H9 (cell line): ENCODE data around the gene MFRP. TPM values are rescaled to one million over a fixed set of nuclear protein-coding genes. Genes with fewer than 3 reads are reported as not detected.

ENCODE experiments used
- DNase-seq: peaks from one replicate; pipeline ENCODE4 v3.0.0-alpha.2; 2017
- H2AFZ ChIP-seq: one replicate; pipeline ENCODE4 v1.6.1; 2013; ENCODE audit warnings: mild to moderate bottlenecking, low read length, control low read depth, moderate library complexity
- H2AK5ac ChIP-seq: 2 replicates; pipeline ENCODE4 v1.6.1; 2013; ENCODE audit warnings: low read length, control low read depth, mixed read lengths; ENCODE audit not compliant: insufficient read length
- H2BK120ac ChIP-seq: one replicate; pipeline ENCODE4 v1.6.1; 2013; ENCODE audit warnings: low read depth, mild to moderate bottlenecking, low read length, control low read depth, inconsistent platforms; ENCODE audit not compliant: poor library complexity, severe bottlenecking
- H2BK12ac ChIP-seq: 2 replicates; pipeline ENCODE4 v1.6.1; 2013; ENCODE audit warnings: low read length, control low read depth, mixed read lengths, low read depth; ENCODE audit not compliant: insufficient read length
- H2BK15ac ChIP-seq: 2 replicates; pipeline ENCODE4 v1.6.1; 2013; ENCODE audit warnings: low read depth, low read length, control low read depth
- H2BK20ac ChIP-seq: one replicate; pipeline ENCODE4 v1.6.1; 2013; ENCODE audit warnings: low read depth, mild to moderate bottlenecking, low read length, control low read depth, inconsistent platforms; ENCODE audit not compliant: poor library complexity, severe bottlenecking
- H2BK5ac ChIP-seq: 2 replicates; pipeline ENCODE4 v1.6.1; 2013; ENCODE audit warnings: low read length, control low read depth, mixed read lengths; ENCODE audit not compliant: insufficient read length
- H3K14ac ChIP-seq: 2 replicates; pipeline ENCODE4 v1.6.1; 2013; ENCODE audit warnings: low read length, control low read depth; ENCODE audit not compliant: insufficient read depth
- H3K18ac ChIP-seq: 2 replicates; pipeline ENCODE4 v1.6.1; 2013; ENCODE audit warnings: low read depth, mild to moderate bottlenecking, mixed read lengths, low read length, control low read depth; ENCODE audit not compliant: insufficient read length
- H3K23ac ChIP-seq: 2 replicates; pipeline ENCODE4 v1.6.1; 2013; ENCODE audit warnings: low read length, control low read depth, mixed read lengths, low read depth; ENCODE audit not compliant: insufficient read length
- H3K23me2 ChIP-seq: 2 replicates; pipeline ENCODE4 v1.6.1; 2013; ENCODE audit warnings: low read depth, mild to moderate bottlenecking, mixed read lengths, low read length, control low read depth; ENCODE audit not compliant: insufficient read length, poor library complexity, severe bottlenecking
- H3K27ac ChIP-seq: 2 replicates; pipeline ENCODE4 v1.5.1; 2013; ENCODE audit warnings: low read length, control low read depth, mixed read lengths, low read depth; ENCODE audit not compliant: insufficient read length
- H3K27me3 ChIP-seq: 2 replicates; pipeline ENCODE4 v1.6.1; 2013; ENCODE audit warnings: low read length, control low read depth, inconsistent platforms; ENCODE audit not compliant: insufficient read depth
- H3K4ac ChIP-seq: 2 replicates; pipeline ENCODE4 v1.6.1; 2013; ENCODE audit warnings: low read depth, mild to moderate bottlenecking, control low read depth, inconsistent platforms, low read length, moderate library complexity
- H3K4me1 ChIP-seq: 2 replicates; pipeline ENCODE4 v1.6.1; 2013; ENCODE audit warnings: low read length, control low read depth, inconsistent platforms; ENCODE audit not compliant: insufficient read depth
- H3K4me2 ChIP-seq: 2 replicates; pipeline ENCODE4 v1.6.1; 2013; ENCODE audit warnings: low read length, control low read depth, mixed read lengths; ENCODE audit not compliant: insufficient read length, insufficient read depth
- H3K56ac ChIP-seq: 2 replicates; pipeline ENCODE4 v1.6.1; 2013; ENCODE audit warnings: low read depth, mild to moderate bottlenecking, mixed read lengths, low read length, control low read depth; ENCODE audit not compliant: insufficient read length
- H3K79me1 ChIP-seq: 2 replicates; pipeline ENCODE4 v1.6.1; 2013; ENCODE audit warnings: low read depth, mild to moderate bottlenecking, moderate library complexity, low read length, control low read depth, inconsistent platforms; ENCODE audit not compliant: insufficient read depth, poor library complexity, severe bottlenecking
- H3K79me2 ChIP-seq: 2 replicates; pipeline ENCODE4 v1.6.1; 2013; ENCODE audit warnings: low read length, control low read depth, inconsistent platforms; ENCODE audit not compliant: insufficient read depth
- H3K9ac ChIP-seq: 2 replicates; pipeline ENCODE4 v1.6.1; 2013; ENCODE audit warnings: low read length, control low read depth, mixed read lengths; ENCODE audit not compliant: insufficient read length; ENCODE audit errors: extremely low read depth
- H3K9me3 ChIP-seq: one replicate; pipeline ENCODE4 v1.6.1; 2013; ENCODE audit warnings: low read depth, low read length, inconsistent platforms; ENCODE audit not compliant: control insufficient read depth
- H3T11ph ChIP-seq: one replicate; pipeline ENCODE4 v1.6.1; 2013; ENCODE audit warnings: mild to moderate bottlenecking, low read length, control low read depth, inconsistent platforms
- H4K20me1 ChIP-seq: one replicate; pipeline ENCODE4 v1.6.1; 2013; ENCODE audit not compliant: control insufficient read depth, insufficient read length, insufficient read depth
- H4K5ac ChIP-seq: 2 replicates; pipeline ENCODE4 v1.6.1; 2013; ENCODE audit warnings: low read depth, mild to moderate bottlenecking, mixed read lengths, low read length, control low read depth; ENCODE audit not compliant: insufficient read length
- H4K8ac ChIP-seq: replicated peaks from 2 replicates; pipeline ENCODE4 v1.6.1; 2013; ENCODE audit warnings: low read length, control low read depth, mixed read lengths, low read depth; ENCODE audit not compliant: insufficient read length
- H4K91ac ChIP-seq: 2 replicates; pipeline ENCODE4 v1.6.1; 2013; ENCODE audit warnings: low read depth, mild to moderate bottlenecking, moderate library complexity, mixed read lengths, low read length, control low read depth; ENCODE audit not compliant: insufficient read length
- H3K27ac Mint-ChIP-seq, 3 experiments: 2 replicates in 2 of 3; 3 replicates in 1 of 3; pipeline ENCODE4 v1.8.0; 2020 to 2021; ENCODE audit warnings: mixed read lengths in 3 of 3, mild to moderate bottlenecking in 1 of 3, moderate library complexity in 1 of 3
- H3K27me3 Mint-ChIP-seq: 2 replicates; pipeline ENCODE4 v1.8.0; 2021; ENCODE audit warnings: low read depth, mild to moderate bottlenecking, moderate library complexity, mixed read lengths
- H3K36me3 Mint-ChIP-seq, 3 experiments: 2 replicates in 2 of 3; 3 replicates in 1 of 3; pipeline ENCODE4 v1.8.0; 2020 to 2021; ENCODE audit warnings: low read depth in 3 of 3, mixed read lengths in 3 of 3; ENCODE audit not compliant: insufficient read depth in 1 of 3
- H3K4me1 Mint-ChIP-seq, 2 experiments: 2 replicates each; pipeline ENCODE4 v1.8.0; 2020; ENCODE audit warnings: mixed read lengths in 2 of 2
- H3K4me3 Mint-ChIP-seq, 2 experiments: 2 replicates in 1 of 2; 3 replicates in 1 of 2; pipeline ENCODE4 v1.8.0; 2020 to 2021; ENCODE audit warnings: mild to moderate bottlenecking in 2 of 2, mixed read lengths in 2 of 2, moderate library complexity in 1 of 2
- H3K9me3 Mint-ChIP-seq, 2 experiments: 2 replicates in 1 of 2; 3 replicates in 1 of 2; pipeline ENCODE4 v1.8.0; 2020; ENCODE audit warnings: mild to moderate bottlenecking in 2 of 2, mixed read lengths in 2 of 2, moderate library complexity in 1 of 2
- WGBS: extraction: QIAGEN DNeasy Blood & Tissue Kit; methylation state at CpG from one replicate; pipeline ENCODE4 v1.1.7; 2013; ENCODE audit warnings: missing lambda C conversion rate, low lambda C conversion rate, mixed read lengths; ENCODE audit not compliant: insufficient read length; ENCODE audit errors: extremely low coverage; 5-methylcytosine and 5-hydroxymethylcytosine counted together
- total RNA-seq: library from RNA; stranded (reverse); gene quantifications from 2 replicates; pipeline ENCODE4 v1.2.1, GENCODE V29; 2021
- TF ChIP-seq, protein P1 (sequence below): fragments of 200-600 bp; sonication (generic); conservative IDR thresholded peaks from 3 replicates; pipeline ENCODE4 v1.8.0; 2021; ENCODE audit warnings: antibody characterized with exemption, mild to moderate bottlenecking

MFRP gene
- total RNA-seq, 1 experiment from 2014 or later, result not detected

DNA sequence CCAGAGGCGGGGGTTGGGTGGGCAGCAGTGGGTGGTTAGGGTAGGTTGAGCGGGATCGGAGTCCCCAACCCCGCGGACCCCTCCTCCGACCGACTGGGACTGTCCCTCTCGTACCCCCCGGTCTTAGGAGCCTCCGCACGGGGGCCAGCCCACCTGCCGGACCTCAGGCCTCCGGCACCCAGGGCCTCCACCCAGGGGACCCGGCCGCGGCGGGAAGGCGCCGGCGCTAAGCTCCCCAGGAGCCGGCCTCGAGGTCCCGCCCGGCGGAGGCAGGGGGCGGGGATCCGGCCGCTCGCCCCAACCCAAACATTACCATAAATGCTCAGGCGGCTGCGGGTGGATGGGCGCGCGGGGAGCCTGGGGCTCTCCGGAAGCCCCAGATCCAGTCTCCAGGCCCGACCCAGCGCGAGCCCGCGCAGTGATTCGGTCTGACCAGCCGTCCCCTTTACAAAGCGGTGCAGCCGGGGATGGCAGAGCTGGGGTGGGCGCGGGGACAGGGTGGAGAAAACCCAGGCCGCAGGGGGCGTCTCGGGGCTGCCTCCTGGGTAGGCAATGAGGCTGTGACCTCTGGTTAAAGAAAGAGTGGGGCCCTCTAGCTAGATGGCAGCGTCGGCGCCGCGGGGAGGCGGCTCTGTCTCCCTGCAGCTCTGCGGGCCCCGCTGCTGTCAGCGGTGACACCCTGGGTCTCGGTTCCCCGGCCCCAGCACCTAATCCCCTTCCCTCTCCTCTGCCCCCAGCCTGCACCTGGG, 25.6 kb downstream of the MFRP start:
- H3K4me3 Mint-ChIP-seq, result peak overlapping the region; percentile 67 to 77
- H3K9ac ChIP-seq, result no peak overlapping the region
- H2BK120ac ChIP-seq, result no peak overlapping the region
- no peaks in the 10 kb centered on the region for H3K9me3 ChIP-seq
- no peak overlapping the region for H3K23ac ChIP-seq
- no peak overlapping the region for H2BK5ac ChIP-seq
- no peaks in the 10 kb centered on the region for H3K79me2 ChIP-seq
- no peaks in the 10 kb centered on the region; a peak in 1 of 5 replicates for H3K9me3 Mint-ChIP-seq
- H3K79me1 ChIP-seq, result no peaks in the 10 kb centered on the region
- H3K4me2 ChIP-seq, result peak overlapping the region; percentile 72
- WGBS, result no CpG with 5 or more reads among the region's 60 CpGs
- no peaks in the 10 kb centered on the region for H4K20me1 ChIP-seq
- H3K27ac ChIP-seq, result no peak overlapping the region
- H3K27me3 Mint-ChIP-seq, result peaks cover 19% of the 10 kb centered on the region
- no peak overlapping the region for H4K5ac ChIP-seq
- peak; percentile 70 for DNase-seq
- no peak overlapping the region for H2BK15ac ChIP-seq
- H2BK12ac ChIP-seq, result no peak overlapping the region
- no peak overlapping the region for H3K4ac ChIP-seq
- peaks cover 5% of the 10 kb centered on the region; the same call in 1 of the 2 replicates for H3K27me3 ChIP-seq
- H3K18ac ChIP-seq, result peak overlapping the region; percentile 79
- TF ChIP-seq, protein P1, sequence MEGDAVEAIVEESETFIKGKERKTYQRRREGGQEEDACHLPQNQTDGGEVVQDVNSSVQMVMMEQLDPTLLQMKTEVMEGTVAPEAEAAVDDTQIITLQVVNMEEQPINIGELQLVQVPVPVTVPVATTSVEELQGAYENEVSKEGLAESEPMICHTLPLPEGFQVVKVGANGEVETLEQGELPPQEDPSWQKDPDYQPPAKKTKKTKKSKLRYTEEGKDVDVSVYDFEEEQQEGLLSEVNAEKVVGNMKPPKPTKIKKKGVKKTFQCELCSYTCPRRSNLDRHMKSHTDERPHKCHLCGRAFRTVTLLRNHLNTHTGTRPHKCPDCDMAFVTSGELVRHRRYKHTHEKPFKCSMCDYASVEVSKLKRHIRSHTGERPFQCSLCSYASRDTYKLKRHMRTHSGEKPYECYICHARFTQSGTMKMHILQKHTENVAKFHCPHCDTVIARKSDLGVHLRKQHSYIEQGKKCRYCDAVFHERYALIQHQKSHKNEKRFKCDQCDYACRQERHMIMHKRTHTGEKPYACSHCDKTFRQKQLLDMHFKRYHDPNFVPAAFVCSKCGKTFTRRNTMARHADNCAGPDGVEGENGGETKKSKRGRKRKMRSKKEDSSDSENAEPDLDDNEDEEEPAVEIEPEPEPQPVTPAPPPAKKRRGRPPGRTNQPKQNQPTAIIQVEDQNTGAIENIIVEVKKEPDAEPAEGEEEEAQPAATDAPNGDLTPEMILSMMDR, result no peak
- H3K36me3 Mint-ChIP-seq, result no peaks in the 10 kb centered on the region
- peak overlapping the region; percentile 81 to 94 (median 85); a peak in 2 of 7 replicates for H3K27ac Mint-ChIP-seq
- peaks cover 15% of the 10 kb centered on the region; the same call in 1 of the 2 replicates for H3K4me1 ChIP-seq
- H3T11ph ChIP-seq, result no peak overlapping the region
- no peak overlapping the region for H3K56ac ChIP-seq
- no peak overlapping the region for H2AK5ac ChIP-seq
- no peak overlapping the region for H2BK20ac ChIP-seq
- H4K8ac ChIP-seq, result no peak overlapping the region
- peaks cover 25% of the 10 kb centered on the region for H3K23me2 ChIP-seq
- H3K14ac ChIP-seq, result peak overlapping the region; percentile 71
- H4K91ac ChIP-seq, result no peak overlapping the region
- H3K4me1 Mint-ChIP-seq, result peaks cover 41 to 43% of the 10 kb centered on the region in 2 experiments
- H2AFZ ChIP-seq, result no peak overlapping the region
